Activated CD4-positive, alpha-beta T cell treated with anti-CD3 and anti-CD28 coated beads, Interleukin-2, amount 50 U/mL, for 48 hours (primary cell): ENCODE measurements around the gene ST8SIA6.
"Not testable (repeated sequence)": the region's sequence is repeated elsewhere in the genome, so short reads cannot be mapped to it uniquely, and the experiment has no call there.

ENCODE experiments used
- DNase-seq, 2 experiments: peaks; one replicate each; pipeline ENCODE4 v3.0.0-alpha.2; 2020

ST8SIA6 gene

GRCh38 chr10:17454161-17455014, at the start of gene ST8SIA6:
ST8SIA6 (minus strand) TSS chr10:17454595; CDS start chr10:17454255, 340 bp downstream.
- peak; percentile 50 to 53 for DNase-seq

DNA sequence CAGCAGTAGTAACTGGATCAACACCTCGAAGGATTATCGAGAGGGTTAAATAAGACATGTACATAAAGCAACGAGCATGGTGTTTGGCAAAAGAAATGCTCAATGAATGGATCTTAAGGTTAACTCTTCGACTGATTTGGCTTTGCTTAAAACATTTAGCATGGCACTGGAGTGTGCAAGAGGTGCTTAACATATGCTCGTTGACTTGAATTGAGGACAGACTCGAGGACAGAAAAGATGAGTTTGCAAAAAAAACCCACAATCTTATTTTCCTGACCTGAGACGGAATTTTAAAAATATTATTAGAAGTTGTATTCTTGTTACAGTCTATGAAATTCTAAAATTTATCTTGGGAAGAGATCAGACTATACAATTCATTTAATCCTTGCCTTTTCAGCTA, 49.4 kb upstream of the ST8SIA6 start:
- DNase-seq = no peak

DNA sequence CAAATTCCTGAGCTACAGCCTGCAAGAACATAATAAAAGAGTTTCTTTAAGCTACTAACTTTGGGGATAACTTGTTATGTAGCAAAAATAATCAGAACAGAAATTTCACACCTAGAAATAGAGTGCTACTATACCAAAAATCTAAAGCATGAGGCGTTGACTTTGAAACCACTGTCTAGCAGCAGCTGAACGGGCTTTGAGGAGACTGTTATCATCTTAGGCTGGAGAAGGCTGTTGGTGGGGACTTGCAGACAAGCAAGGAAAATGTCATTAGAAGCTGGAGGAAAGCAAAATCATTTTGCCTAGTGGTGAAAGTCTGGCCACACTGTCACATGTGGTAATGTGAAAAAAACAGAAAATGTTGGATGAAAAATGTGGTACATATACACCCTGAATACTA, 48.4 kb upstream of the ST8SIA6 start:
- DNase-seq = no peak

DNA sequence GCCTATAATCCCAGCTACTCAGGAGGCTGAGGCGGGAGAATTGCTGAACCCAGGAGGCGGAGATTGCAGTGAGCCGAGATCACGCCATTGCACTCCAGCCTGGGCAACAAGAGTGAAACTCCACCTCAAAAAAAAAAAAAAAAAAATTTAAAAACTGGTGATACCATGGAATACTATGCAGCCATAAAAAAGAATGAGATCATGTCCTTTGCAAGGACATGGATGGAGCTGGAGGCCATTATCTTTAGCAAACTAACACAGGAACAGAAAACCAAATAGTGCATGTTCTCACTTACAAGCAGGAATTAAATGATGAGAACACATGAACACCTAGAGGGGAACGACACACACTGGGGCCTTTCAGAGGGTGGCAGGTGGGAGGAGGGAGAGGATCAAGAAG, 44.6 kb upstream of the ST8SIA6 start:
- not testable (repeated sequence) for DNase-seq

DNA sequence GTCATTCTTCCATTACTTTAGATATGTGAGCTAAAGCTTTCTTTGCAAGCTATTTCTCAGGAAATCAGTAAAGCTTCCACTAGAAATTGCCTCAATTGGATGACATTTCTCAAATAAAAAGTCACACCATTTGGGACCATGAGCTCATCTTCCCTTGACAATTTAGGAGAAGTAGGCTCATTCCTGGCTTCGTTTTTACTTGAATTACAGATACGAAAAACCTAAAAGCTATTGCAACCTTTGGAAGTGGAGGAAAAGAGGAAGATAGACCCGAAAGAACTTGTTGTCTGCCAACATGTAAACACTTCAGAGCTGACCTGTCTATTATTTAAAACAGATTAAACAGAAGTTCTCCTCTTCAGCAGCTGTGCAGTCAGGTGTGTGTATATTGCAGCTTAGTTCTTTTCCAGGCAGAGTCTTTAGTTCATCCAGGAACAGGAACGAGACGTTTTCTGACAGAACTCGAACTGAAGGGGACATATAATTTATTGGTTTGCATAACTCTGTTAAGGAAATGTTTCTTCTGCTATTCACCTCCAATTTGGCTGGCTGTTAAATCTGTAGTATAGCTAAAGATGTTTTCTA, 43.1 kb upstream of the ST8SIA6 start:
- DNase-seq = no peak

GRCh38 chr10:17494626-17495260, 40.3 kb upstream of the ST8SIA6 start:
- DNase-seq = no peak

DNA sequence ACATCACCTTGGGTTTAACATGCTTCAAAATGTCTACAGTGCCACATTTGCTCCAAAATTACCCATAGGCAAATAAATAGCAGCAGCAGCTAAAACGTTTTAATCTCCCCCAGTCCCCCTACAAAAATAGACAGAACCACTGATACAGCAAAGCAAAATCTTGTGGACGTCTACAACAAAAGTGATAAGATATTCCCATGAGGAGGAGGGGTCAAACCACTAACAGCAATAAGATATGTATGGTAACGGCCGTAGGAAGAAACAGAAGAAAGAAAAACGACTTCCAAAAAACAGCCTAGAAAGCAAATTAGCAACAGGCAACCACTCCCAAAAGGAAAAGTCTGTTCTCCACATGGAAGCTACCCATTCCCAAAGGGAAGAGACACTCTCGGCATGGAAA, 34.5 kb upstream of the ST8SIA6 start:
- DNase-seq = no peak

DNA sequence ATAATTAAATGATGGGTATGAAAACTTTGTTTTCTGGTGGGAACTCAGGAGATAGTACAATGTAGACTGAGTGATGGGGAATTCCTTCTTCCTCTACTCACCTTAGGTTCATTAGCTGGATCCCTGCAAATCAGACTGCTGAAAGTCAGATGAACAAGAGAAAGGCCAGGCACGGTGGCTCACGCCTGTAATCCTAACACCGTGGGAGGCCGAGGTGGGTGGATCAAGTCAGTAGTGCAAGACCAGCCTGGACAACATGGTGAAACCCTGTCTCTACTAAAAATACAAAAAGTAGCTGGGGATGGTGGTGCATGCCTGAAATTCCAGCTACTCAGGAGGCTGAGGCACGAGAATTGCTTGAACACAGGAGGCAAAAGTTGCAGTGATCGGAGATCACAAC, 28.7 kb upstream of the ST8SIA6 start:
- no peak for DNase-seq

DNA sequence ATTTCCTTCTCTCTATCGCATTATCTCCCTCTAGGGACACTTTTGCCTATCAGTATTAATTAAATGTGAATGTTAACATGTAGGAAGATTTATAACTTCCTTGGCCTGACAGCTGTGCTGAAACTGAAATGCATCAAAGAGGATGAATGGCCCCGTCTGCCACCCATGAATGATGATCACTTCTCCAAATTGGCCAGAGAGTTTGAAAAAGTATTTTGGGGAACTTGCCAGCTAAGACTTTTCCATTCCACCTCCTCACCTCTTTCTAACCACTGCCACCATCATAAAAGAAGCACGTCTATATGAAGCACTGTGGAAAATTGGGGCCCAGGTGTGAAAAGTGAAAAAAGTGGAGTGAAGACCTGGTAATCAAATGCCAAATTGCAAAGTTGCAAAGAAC, 25.4 kb upstream of the ST8SIA6 start:
- DNase-seq = no peak

DNA sequence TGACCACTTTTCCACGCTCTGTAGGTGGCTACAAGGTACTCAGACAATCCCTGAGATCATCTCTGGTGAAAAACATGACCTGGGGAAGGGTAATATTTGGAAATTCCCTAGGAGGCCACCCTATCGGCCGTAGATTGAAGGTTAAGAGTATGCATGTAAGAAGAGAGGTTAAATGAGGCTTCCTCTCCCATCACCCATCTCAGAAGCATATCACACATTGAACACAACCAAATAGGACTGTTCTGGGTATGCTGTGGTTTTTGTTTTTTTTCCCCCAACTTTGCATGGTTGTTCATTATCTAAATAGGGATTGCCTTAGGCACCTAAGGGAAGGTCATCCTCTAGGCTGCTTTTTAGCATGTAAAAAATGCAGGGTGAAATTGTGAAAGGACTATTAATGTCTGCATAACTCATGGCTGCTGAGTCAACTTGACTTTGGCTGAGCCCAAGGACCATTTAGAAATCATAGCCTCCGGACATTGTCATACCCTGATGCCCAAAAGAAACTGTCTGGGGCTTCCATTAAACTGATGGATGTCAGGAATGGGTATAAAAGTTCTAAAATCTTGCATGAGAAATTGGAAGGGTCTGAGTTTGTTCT, 24.7 kb upstream of the ST8SIA6 start:
- DNase-seq = no peak

- DNase-seq = no peak
Observed at GRCh38 chr10:17476073-17476472, 21.7 kb upstream of the ST8SIA6 start.

- no peak for DNase-seq
Observed at GRCh38 chr10:17475661-17476060, 21.3 kb upstream of the ST8SIA6 start.

DNA sequence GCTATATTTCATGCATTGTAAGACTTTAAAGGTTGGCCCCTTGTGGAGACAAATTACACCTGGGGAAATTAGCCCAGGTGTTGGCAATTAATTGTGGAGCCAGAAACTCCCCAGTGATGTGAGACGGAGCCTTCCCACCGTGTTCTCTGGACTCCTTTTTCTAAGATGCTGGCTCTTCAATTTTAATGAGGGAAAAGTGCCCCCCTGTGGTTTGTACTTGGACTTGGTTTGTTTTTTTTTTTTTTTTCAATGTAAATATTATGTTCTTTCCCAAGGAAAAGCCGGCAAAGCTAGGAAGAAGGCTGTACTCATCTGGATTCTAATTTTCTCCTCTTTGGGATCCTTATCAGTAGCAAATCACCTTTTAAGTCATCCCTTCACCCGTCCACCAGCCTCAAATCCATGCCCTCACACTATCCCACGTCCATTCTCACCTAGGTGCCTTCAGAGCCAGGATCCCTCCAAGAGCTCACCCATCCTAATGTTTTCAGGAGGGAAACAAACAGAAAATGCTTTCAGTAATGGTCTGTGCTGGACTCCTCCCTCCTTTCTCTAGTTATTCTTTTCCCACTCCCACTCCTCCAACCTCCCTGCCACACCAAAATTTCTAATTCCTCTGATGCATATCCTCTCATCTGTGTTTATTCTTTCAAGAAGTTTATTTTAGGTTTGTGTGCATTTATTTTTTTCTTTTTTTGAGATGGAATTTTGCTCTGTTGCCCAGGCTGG, 20.4 kb upstream of the ST8SIA6 start:
- no peak for DNase-seq

GRCh38 chr10:17473228-17473950, 19.0 kb upstream of the ST8SIA6 start:
- DNase-seq = no peak

- no peak for DNase-seq
Observed at GRCh38 chr10:17472481-17473227, 18.3 kb upstream of the ST8SIA6 start.

DNA sequence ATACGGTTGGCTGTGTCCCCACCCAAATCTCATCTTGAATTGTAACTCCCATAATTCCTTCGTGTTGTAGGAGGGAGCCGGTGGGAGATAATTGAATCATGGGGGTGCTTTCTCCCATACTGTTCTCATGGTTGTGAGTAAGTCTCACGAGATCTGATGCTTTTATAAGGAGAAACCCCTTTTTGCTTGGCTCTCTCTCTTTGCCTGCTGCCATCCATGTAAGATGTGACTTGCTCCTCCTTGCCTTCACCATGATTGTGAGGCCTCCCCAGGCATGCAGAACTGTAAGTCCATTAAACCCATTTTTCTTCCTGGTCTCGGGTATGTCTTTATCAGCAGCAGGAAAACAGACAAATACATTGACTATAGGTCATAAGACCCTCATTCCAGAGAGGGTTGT, 15.9 kb upstream of the ST8SIA6 start:
- DNase-seq = no peak

GRCh38 chr10:17465328-17466125, 11.1 kb upstream of the ST8SIA6 start:
- DNase-seq = no peak

GRCh38 chr10:17464545-17464944, 10.2 kb upstream of the ST8SIA6 start:
- no peak for DNase-seq

GRCh38 chr10:17460756-17461155, 6.4 kb upstream of the ST8SIA6 start:
- no peak for DNase-seq

DNA sequence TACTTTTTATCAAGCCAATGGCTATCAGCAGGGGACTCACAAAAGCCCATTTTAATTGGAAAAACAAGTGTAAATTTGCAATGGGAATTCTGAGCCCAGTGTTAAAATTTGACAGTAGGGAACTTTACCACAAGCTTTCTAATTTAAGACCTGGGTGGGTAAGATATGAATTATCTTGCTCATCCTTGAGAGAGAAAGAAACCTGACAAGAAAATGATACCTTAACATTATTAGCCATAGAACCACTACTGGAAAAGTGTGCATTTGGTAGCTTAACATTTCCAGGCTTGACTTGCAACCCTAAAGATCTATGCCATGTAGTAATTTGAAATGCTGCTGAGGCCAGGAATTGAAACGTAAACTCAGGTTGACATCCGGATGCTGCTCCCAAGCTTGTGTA, 2.7 kb upstream of the ST8SIA6 start:
- DNase-seq = no peak
